ENCODE measurements around the gene TEX35. TPM values are rescaled to one million over a fixed set of nuclear protein-coding genes. Genes with fewer than 3 reads are reported as not detected.

The TEX35 gene
- polyA plus RNA-seq, 1 donor (not counting 4 experiments of a cell fraction or from before 2014, with no cell fraction given): 0.18 TPM

- Histone ChIP-seq H4K20me1 (ENCODE audit: control insufficient read depth, extremely low read depth, insufficient read depth, low read length) (no peaks in the 10 kb centered on the region), H3K4me1 (ENCODE audit: control insufficient read depth, extremely low read depth, insufficient read depth, low read length) (no peaks in the 10 kb centered on the region), H3K79me2 (ENCODE audit: control insufficient read depth, insufficient read depth, low read length) (no peaks in the 10 kb centered on the region), H3K9me1 (ENCODE audit: control insufficient read depth, extremely low read depth, insufficient read depth, low read length) (peaks cover 2% of the 10 kb centered on the region), H3K4me3 (ENCODE audit: control insufficient read depth in 2 of 3, extremely low read depth in 1 of 3, insufficient read depth in 2 of 3, low read depth in 1 of 3, low read length in 3 of 3) (no peak overlapping the region), H3K27me3 (ENCODE audit: control insufficient read depth, extremely low read depth, insufficient read depth, low read length) (no peaks in the 10 kb centered on the region), H3K36me3 (ENCODE audit: control insufficient read depth in 2 of 2, extremely low read depth in 1 of 2, insufficient read depth in 2 of 2, low read length in 2 of 2) (no peaks in the 10 kb centered on the region), H3K4me2 (ENCODE audit: control insufficient read depth, extremely low read depth, insufficient read depth, low read depth, low read length) (no peak overlapping the region), H2AFZ (ENCODE audit: control insufficient read depth, low read length) (no peak overlapping the region), H3K9me3 (ENCODE audit: control insufficient read depth, low read depth, low read length) (no peaks in the 10 kb centered on the region), H3K9ac (ENCODE audit: control insufficient read depth, extremely low read depth, insufficient read depth, low read length) (no peak overlapping the region), H3K27ac (ENCODE audit: control insufficient read depth, insufficient read depth, low read length) (no peak overlapping the region)
- TF ChIP-seq CTCF (optimal IDR thresholded peaks at IDR 0.05 in 1 of 3, IDR thresholded peaks at IDR 0.05 in 1 of 3, conservative IDR thresholded peaks at IDR 0.05 in 1 of 3; ENCODE audit: extremely low read depth in 1 of 3, insufficient read depth in 2 of 3, low read length in 3 of 3): no peak
- no peak for TF ChIP-seq EZH2 (IDR thresholded peaks at IDR 0.05; ENCODE audit: low read length)
- DNase-seq (ENCODE audit: low read depth, low spot score) (no peak), FAIRE-seq (no peak)
- dilution Hi-C loops (cut with MboI; ENCODE audit: extremely low pct_ligation_motif_present, low sequenced_read_pairs): no loop called here
Observed at GRCh38 chr1:178487070-178487615, 25.8 kb upstream of the TEX35 start.

DNA sequence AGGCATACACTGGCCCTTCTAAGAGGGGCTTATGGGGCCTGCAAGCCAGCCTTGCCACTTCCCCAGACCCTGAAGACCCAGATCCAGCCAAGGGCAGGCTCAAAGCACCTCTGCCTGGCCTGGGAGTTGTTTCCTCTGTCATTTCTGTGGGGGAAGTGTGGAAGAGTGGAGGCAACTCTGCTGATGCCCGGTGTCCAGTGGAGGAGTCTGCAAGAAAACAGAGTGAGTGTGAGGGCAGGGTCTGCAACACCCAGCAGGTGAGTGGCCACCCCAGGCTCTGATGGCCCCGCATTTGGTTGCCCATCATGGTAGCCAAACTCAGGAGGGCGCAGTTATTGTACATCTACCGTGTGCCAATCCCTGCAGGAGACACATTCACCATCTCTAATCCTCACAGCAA, 24.5 kb upstream of the TEX35 start:
- dilution Hi-C loops (cut with MboI; ENCODE audit: extremely low pct_ligation_motif_present, low sequenced_read_pairs): no loop called here
- TF ChIP-seq EZH2 (IDR thresholded peaks at IDR 0.05; ENCODE audit: low read length): no peak
- no peak for TF ChIP-seq CTCF (optimal IDR thresholded peaks at IDR 0.05 in 1 of 3, IDR thresholded peaks at IDR 0.05 in 1 of 3, conservative IDR thresholded peaks at IDR 0.05 in 1 of 3; ENCODE audit: extremely low read depth in 1 of 3, insufficient read depth in 2 of 3, low read length in 3 of 3)
- Histone ChIP-seq H3K36me3 (ENCODE audit: control insufficient read depth in 2 of 2, extremely low read depth in 1 of 2, insufficient read depth in 2 of 2, low read length in 2 of 2) (no peaks in the 10 kb centered on the region), H3K27me3 (ENCODE audit: control insufficient read depth, extremely low read depth, insufficient read depth, low read length) (no peaks in the 10 kb centered on the region), H3K4me2 (ENCODE audit: control insufficient read depth, extremely low read depth, insufficient read depth, low read depth, low read length) (no peak overlapping the region), H2AFZ (ENCODE audit: control insufficient read depth, low read length) (no peak overlapping the region), H3K4me3 (ENCODE audit: control insufficient read depth in 2 of 3, extremely low read depth in 1 of 3, insufficient read depth in 2 of 3, low read depth in 1 of 3, low read length in 3 of 3) (no peak overlapping the region), H3K4me1 (ENCODE audit: control insufficient read depth, extremely low read depth, insufficient read depth, low read length) (peaks cover under 1% of the 10 kb centered on the region), H3K9me1 (ENCODE audit: control insufficient read depth, extremely low read depth, insufficient read depth, low read length) (peaks cover 2% of the 10 kb centered on the region), H4K20me1 (ENCODE audit: control insufficient read depth, extremely low read depth, insufficient read depth, low read length) (no peaks in the 10 kb centered on the region), H3K9me3 (ENCODE audit: control insufficient read depth, low read depth, low read length) (no peaks in the 10 kb centered on the region), H3K79me2 (ENCODE audit: control insufficient read depth, insufficient read depth, low read length) (no peaks in the 10 kb centered on the region), H3K9ac (ENCODE audit: control insufficient read depth, extremely low read depth, insufficient read depth, low read length) (no peak overlapping the region), H3K27ac (ENCODE audit: control insufficient read depth, insufficient read depth, low read length) (no peak overlapping the region)
- FAIRE-seq (no peak), DNase-seq (ENCODE audit: low read depth, low spot score) (no peak)
